HepG2 (cell line): ENCODE results near the gene CEP250. TPM values are rescaled to one million over a fixed set of nuclear protein-coding genes. Genes with fewer than 3 reads are reported as not detected.

Source experiments
- HNF4G ChIP-seq, 2 experiments: sonication (generic) in 1 of 2; formaldehyde crosslinking in 1 of 2; IDR thresholded peaks; 2 replicates each; pipeline versions ENCODE4 v1.4.0 to v1.6.1; 2011 to 2020; ENCODE audit warnings: borderline replicate concordance in 2 of 2, low read depth in 2 of 2, mild to moderate bottlenecking in 2 of 2, low read length in 1 of 2, missing genetic modification reagents in 1 of 2, moderate library complexity in 1 of 2
- KDM4B ChIP-seq: sonication (generic); formaldehyde crosslinking; IDR thresholded peaks from 2 replicates; pipeline ENCODE4 v1.4.0; 2020; ENCODE audit warnings: missing genetic modification reagents
- KLF15 ChIP-seq: sonication (generic); formaldehyde crosslinking; IDR thresholded peaks from 2 replicates; pipeline ENCODE4 v1.8.1; 2023; ENCODE audit warnings: borderline replicate concordance, mild to moderate bottlenecking, inconsistent platforms, missing genetic modification reagents, mixed read lengths
- NPAS2 ChIP-seq: sonication (generic); formaldehyde crosslinking; IDR thresholded peaks from 2 replicates; pipeline ENCODE4 v1.8.0; 2022; ENCODE audit warnings: mild to moderate bottlenecking, missing genetic modification reagents, borderline replicate concordance
- ONECUT2 ChIP-seq: sonication (generic); formaldehyde crosslinking; IDR thresholded peaks from 2 replicates; pipeline ENCODE4 v1.4.0; 2020; ENCODE audit warnings: missing genetic modification reagents
- PHF5A ChIP-seq: IDR thresholded peaks from one replicate; pipeline ENCODE4 v1.6.1; 2018; ENCODE audit warnings: low read depth, missing genetic modification reagents; ENCODE audit not compliant: unreplicated experiment
- ZBTB3 ChIP-seq: sonication (generic); formaldehyde crosslinking; IDR thresholded peaks from 2 replicates; pipeline ENCODE4 v1.4.0; 2020; ENCODE audit warnings: low read depth, mild to moderate bottlenecking, moderate library complexity, missing genetic modification reagents, borderline replicate concordance
- ZNF550 ChIP-seq: sonication (generic); formaldehyde crosslinking; IDR thresholded peaks from 2 replicates; pipeline ENCODE4 v1.4.0; 2020; ENCODE audit warnings: mild to moderate bottlenecking, missing genetic modification reagents, borderline replicate concordance
- ZNF605 ChIP-seq: sonication (generic); formaldehyde crosslinking; IDR thresholded peaks from 2 replicates; pipeline ENCODE4 v1.8.0; 2022; ENCODE audit warnings: mild to moderate bottlenecking, missing genetic modification reagents
- polyA plus RNA-seq, 8 experiments: library from polyadenylated mRNA; depleted of rRNA in 3 of 8; stranded (reverse) in 7 of 8; unstranded in 1 of 8; fragments of >200 nt; fragmentation: Illumina TruSeq in 4 of 8; extraction: Trizol in 4 of 8; gene quantifications; 2 replicates each; pipeline versions ENCODE4 v1.2.1 to v1.2.3, GENCODE V29; 2011 to 2016; ENCODE audit warnings: low read depth in 4 of 8, missing spikeins in 1 of 8, mixed read lengths in 1 of 8; ENCODE audit not compliant: insufficient read depth in 1 of 8
- total RNA-seq, 5 experiments: library from RNA; depleted of rRNA; stranded (reverse); fragments of >200 nt; fragmentation: Illumina TruSeq; extraction: Trizol; gene quantifications; 2 replicates each; pipeline ENCODE4 v1.2.3, GENCODE V29; 2016; ENCODE audit warnings: low read depth in 1 of 5
- TF ChIP-seq, protein P1 (sequence below): sonication (generic); formaldehyde crosslinking; IDR thresholded peaks from 2 replicates; pipeline ENCODE4 v1.5.1; 2020; ENCODE audit warnings: missing genetic modification reagents, mild to moderate bottlenecking, borderline replicate concordance
- TF ChIP-seq, protein P2 (sequence below): IDR thresholded peaks from 2 replicates; pipeline ENCODE4 v1.6.1; 2016; ENCODE audit warnings: mild to moderate bottlenecking
- TF ChIP-seq, protein P3 (sequence below): sonication (generic); formaldehyde crosslinking; IDR thresholded peaks from 2 replicates; pipeline ENCODE4 v1.5.0; 2020; ENCODE audit warnings: mild to moderate bottlenecking, missing genetic modification reagents
- TF ChIP-seq, protein P4 (sequence below): IDR thresholded peaks from 2 replicates; pipeline ENCODE4 v1.6.1; 2016
- TF ChIP-seq, protein P5 (sequence below): sonication (generic); formaldehyde crosslinking; IDR thresholded peaks from 2 replicates; pipeline ENCODE4 v1.8.1; 2023; ENCODE audit warnings: mild to moderate bottlenecking, missing genetic modification reagents

CEP250 gene
- total and polyA plus RNA-seq, 2 of the 13 experiments (the other 11 are each of a cell fraction or from before 2014, with no cell fraction given) = 28.8 to 55.3 TPM

DNA sequence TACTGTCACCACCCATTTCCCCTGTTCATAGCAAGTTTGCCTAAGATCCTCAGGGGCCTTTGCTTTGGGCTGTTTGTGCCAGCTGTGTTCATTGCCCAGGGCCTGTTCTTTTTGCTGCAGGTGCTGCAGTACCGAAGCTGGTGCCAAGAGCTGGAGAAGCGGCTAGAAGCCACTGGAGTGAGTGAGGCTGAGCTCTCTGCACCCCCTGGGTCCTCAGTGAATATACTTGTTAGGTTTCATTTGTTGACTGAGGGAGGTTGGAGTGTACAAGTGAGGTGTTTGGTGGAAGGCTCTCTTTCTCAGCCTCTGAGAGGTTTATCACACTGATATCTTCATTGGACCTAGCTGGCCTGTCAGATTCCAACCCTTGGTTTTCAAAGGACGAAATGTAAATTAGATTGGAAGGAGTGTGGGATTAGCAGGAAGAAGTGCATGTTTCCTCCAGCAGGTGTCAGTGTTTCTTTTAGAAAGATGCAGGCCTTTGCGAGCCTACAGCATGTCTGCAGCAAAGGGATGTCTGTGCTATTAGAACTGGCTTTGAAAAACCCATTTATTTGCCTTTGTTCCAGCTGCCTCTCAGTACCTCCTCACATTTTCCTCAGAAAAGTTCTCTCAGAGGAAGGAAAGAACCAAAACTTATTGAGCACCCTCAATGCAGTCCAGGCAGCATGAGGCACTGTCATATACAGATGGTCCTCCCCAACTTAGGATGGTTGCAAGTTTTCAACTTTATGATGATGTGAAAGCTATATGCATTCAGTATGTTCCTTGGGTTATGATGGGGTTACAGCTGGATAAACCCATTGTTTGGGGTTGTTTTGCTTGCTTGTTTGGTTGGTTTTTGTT lies 8.3 kb downstream of the CEP250 start (continued):
- TF ChIP-seq, protein P1, sequence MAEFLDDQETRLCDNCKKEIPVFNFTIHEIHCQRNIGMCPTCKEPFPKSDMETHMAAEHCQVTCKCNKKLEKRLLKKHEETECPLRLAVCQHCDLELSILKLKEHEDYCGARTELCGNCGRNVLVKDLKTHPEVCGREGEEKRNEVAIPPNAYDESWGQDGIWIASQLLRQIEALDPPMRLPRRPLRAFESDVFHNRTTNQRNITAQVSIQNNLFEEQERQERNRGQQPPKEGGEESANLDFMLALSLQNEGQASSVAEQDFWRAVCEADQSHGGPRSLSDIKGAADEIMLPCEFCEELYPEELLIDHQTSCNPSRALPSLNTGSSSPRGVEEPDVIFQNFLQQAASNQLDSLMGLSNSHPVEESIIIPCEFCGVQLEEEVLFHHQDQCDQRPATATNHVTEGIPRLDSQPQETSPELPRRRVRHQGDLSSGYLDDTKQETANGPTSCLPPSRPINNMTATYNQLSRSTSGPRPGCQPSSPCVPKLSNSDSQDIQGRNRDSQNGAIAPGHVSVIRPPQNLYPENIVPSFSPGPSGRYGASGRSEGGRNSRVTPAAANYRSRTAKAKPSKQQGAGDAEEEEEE (CRISPR knock-in tag) = no peak
- no peak for TF ChIP-seq KDM4B (CRISPR knock-in tag)
- no peak for TF ChIP-seq PHF5A
- TF ChIP-seq, protein P2, sequence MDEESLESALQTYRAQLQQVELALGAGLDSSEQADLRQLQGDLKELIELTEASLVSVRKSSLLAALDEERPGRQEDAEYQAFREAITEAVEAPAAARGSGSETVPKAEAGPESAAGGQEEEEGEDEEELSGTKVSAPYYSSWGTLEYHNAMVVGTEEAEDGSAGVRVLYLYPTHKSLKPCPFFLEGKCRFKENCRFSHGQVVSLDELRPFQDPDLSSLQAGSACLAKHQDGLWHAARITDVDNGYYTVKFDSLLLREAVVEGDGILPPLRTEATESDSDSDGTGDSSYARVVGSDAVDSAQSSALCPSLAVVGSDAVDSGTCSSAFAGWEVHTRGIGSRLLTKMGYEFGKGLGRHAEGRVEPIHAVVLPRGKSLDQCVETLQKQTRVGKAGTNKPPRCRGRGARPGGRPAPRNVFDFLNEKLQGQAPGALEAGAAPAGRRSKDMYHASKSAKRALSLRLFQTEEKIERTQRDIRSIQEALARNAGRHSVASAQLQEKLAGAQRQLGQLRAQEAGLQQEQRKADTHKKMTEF (CRISPR knock-in tag) = peak; percentile 43; the same call in 1 of the 2 replicates
- TF ChIP-seq ZNF605 (CRISPR knock-in tag) = peak; percentile 53; the same call in 1 of the 2 replicates
- no peak for TF ChIP-seq KLF15 (CRISPR knock-in tag)
- no peak for TF ChIP-seq ONECUT2 (CRISPR knock-in tag)
- TF ChIP-seq NPAS2 = no peak
- TF ChIP-seq ZNF550 = no peak
- TF ChIP-seq, protein P3, sequence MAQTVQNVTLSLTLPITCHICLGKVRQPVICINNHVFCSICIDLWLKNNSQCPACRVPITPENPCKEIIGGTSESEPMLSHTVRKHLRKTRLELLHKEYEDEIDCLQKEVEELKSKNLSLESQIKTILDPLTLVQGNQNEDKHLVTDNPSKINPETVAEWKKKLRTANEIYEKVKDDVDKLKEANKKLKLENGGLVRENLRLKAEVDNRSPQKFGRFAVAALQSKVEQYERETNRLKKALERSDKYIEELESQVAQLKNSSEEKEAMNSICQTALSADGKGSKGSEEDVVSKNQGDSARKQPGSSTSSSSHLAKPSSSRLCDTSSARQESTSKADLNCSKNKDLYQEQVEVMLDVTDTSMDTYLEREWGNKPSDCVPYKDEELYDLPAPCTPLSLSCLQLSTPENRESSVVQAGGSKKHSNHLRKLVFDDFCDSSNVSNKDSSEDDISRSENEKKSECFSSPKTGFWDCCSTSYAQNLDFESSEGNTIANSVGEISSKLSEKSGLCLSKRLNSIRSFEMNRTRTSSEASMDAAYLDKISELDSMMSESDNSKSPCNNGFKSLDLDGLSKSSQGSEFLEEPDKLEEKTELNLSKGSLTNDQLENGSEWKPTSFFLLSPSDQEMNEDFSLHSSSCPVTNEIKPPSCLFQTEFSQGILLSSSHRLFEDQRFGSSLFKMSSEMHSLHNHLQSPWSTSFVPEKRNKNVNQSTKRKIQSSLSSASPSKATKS = no peak
- TF ChIP-seq HNF4G (IDR thresholded peaks at IDR 0.05; ENCODE audit: borderline replicate concordance, low read depth, low read length) = no peak
- TF ChIP-seq HNF4G (CRISPR knock-in tag; IDR thresholded peaks at IDR 0.05; ENCODE audit: borderline replicate concordance, low read depth) = no peak
- TF ChIP-seq ZBTB3 (CRISPR knock-in tag) = no peak
- TF ChIP-seq, protein P4, sequence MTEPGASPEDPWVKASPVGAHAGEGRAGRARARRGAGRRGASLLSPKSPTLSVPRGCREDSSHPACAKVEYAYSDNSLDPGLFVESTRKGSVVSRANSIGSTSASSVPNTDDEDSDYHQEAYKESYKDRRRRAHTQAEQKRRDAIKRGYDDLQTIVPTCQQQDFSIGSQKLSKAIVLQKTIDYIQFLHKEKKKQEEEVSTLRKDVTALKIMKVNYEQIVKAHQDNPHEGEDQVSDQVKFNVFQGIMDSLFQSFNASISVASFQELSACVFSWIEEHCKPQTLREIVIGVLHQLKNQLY (CRISPR knock-in tag) = peak; percentile 15; the same call in 1 of the 2 replicates
- TF ChIP-seq, protein P5, sequence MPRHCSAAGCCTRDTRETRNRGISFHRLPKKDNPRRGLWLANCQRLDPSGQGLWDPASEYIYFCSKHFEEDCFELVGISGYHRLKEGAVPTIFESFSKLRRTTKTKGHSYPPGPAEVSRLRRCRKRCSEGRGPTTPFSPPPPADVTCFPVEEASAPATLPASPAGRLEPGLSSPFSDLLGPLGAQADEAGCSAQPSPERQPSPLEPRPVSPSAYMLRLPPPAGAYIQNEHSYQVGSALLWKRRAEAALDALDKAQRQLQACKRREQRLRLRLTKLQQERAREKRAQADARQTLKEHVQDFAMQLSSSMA (CRISPR knock-in tag) = no peak
